A673 (cell line): ENCODE data around the gene RPTOR.

ENCODE experiments used
- EZH2 ChIP-seq: fragments of 200-600 bp; sonication (generic); IDR thresholded peaks from 2 replicates; pipeline ENCODE4 v1.6.1; 2017; ENCODE audit warnings: borderline replicate concordance, low read depth, mild to moderate bottlenecking, mixed read lengths, antibody characterized with exemption, low read length; ENCODE audit not compliant: poor library complexity, severe bottlenecking
- TF ChIP-seq, protein P1 (sequence below): fragments of 300-800, 200-600 bp; sonication (generic); conservative IDR thresholded peaks from 2 replicates; pipeline ENCODE4 v1.5.1; 2017; ENCODE audit warnings: low read depth, mild to moderate bottlenecking, antibody characterized with exemption, low read length, moderate library complexity, mixed read lengths

DNA sequence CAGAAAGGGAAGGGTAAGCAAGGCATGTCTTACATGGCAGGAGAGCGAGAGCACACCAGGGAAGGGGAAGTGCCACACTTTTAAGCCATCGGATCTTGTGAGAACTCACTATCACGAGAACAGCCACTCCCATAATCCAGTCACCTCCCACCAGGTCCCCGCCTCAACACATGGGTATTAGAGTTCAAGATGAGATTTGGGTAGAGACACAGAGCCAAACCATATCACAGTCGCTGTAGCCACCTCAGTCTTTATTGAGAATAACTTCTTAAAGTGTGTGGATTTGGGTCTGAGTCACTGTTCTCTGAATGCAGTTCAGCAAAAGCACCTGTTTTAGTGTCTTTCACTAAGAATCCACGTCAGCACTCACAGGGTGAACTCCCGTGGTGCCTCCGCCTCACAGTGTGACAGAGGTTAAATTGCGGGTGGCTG is 251.8 kb downstream of the RPTOR start:
- TF ChIP-seq, protein P1, sequence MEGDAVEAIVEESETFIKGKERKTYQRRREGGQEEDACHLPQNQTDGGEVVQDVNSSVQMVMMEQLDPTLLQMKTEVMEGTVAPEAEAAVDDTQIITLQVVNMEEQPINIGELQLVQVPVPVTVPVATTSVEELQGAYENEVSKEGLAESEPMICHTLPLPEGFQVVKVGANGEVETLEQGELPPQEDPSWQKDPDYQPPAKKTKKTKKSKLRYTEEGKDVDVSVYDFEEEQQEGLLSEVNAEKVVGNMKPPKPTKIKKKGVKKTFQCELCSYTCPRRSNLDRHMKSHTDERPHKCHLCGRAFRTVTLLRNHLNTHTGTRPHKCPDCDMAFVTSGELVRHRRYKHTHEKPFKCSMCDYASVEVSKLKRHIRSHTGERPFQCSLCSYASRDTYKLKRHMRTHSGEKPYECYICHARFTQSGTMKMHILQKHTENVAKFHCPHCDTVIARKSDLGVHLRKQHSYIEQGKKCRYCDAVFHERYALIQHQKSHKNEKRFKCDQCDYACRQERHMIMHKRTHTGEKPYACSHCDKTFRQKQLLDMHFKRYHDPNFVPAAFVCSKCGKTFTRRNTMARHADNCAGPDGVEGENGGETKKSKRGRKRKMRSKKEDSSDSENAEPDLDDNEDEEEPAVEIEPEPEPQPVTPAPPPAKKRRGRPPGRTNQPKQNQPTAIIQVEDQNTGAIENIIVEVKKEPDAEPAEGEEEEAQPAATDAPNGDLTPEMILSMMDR = no peak
- TF ChIP-seq EZH2 = no peak
